H1 (cell line): ENCODE data around the gene TRPM1.

Source experiments
- CEBPB ChIP-seq: IDR thresholded peaks from 2 replicates; pipeline ENCODE4 v1.6.1; 2012; ENCODE audit warnings: low read depth, low read length
- CTCF ChIP-seq, 3 experiments: IDR thresholded peaks; 1 replicate in 2 of 3; 2 replicates in 1 of 3; pipeline versions ENCODE4 v1.5.1 to v1.6.1; 2011; ENCODE audit warnings: low read length in 3 of 3, mild to moderate bottlenecking in 3 of 3, inconsistent platforms in 2 of 3, low read depth in 1 of 3, moderate library complexity in 1 of 3; ENCODE audit not compliant: insufficient read depth in 1 of 3; ENCODE audit errors: control extremely low read depth in 1 of 3
- EGR1 ChIP-seq: IDR thresholded peaks from 2 replicates; pipeline ENCODE4 v1.6.1; 2011; ENCODE audit warnings: low read depth, low read length, borderline replicate concordance
- EZH2 ChIP-seq: fragments of 200-600 bp; sonication (generic); IDR thresholded peaks from 2 replicates; pipeline ENCODE4 v1.7.1; 2012; ENCODE audit warnings: low read depth, mild to moderate bottlenecking, moderate library complexity, low read length, inconsistent platforms; ENCODE audit not compliant: severe bottlenecking
- GABPA ChIP-seq: IDR thresholded peaks from 2 replicates; pipeline ENCODE4 v1.6.1; 2011; ENCODE audit warnings: mild to moderate bottlenecking, low read length, moderate library complexity, borderline replicate concordance; ENCODE audit not compliant: insufficient read depth
- JUND ChIP-seq: IDR thresholded peaks from 2 replicates; pipeline ENCODE4 v1.6.1; 2011; ENCODE audit warnings: mild to moderate bottlenecking, improper control_type of control experiment, low read length
- KDM5A ChIP-seq: fragments of 200-600 bp; IDR thresholded peaks from 2 replicates; pipeline ENCODE4 v1.7.1; 2012; ENCODE audit warnings: mild to moderate bottlenecking, low read length, inconsistent platforms, mixed read lengths
- POLR2A ChIP-seq, 2 experiments: IDR thresholded peaks; 1 replicate in 1 of 2; 2 replicates in 1 of 2; pipeline ENCODE4 v1.6.1; 2011; ENCODE audit warnings: low read depth in 2 of 2, low read length in 2 of 2, mild to moderate bottlenecking in 2 of 2; ENCODE audit errors: control extremely low read depth in 1 of 2
- SRF ChIP-seq: IDR thresholded peaks from 2 replicates; pipeline ENCODE4 v1.6.1; 2011; ENCODE audit warnings: mild to moderate bottlenecking, low read depth, low read length, moderate library complexity
- ZNF274 ChIP-seq: IDR thresholded peaks from 2 replicates; pipeline ENCODE4 v1.7.0; 2012; ENCODE audit warnings: low read length, borderline replicate concordance; ENCODE audit errors: extremely low read depth
- TF ChIP-seq, protein P1 (sequence below): IDR thresholded peaks from 2 replicates; pipeline ENCODE4 v1.6.1; 2012; ENCODE audit warnings: inconsistent platforms

DNA sequence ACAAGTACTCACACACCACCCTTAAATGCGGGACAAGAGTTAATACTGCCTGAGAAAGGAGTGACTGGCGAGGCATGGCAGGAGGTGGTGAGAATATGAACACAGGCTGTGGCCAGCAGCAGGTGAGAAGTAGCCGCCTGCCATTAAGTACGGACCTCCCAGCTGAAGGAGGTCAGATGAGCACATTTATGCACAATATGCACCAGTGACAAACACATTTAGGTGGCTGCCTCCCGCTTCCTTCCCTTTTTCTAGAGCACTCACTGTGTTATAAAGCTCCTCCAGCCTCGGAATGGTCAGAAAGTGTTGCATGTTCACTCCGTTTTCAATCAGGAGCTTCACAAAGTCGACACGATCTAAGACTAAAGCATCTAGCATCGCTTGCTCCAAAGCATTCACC lies 52.4 kb downstream of the TRPM1 start:
- TF ChIP-seq CEBPB (no peak), CTCF (IDR thresholded peaks at IDR 0.05; ENCODE audit: control extremely low read depth in 1 of 3, insufficient read depth in 1 of 3, low read depth in 1 of 3, low read length in 3 of 3) (no peak), EZH2 (no peak), POLR2A (IDR thresholded peaks at IDR 0.05; ENCODE audit: control extremely low read depth in 1 of 2, low read depth in 2 of 2, low read length in 2 of 2) (no peak), KDM5A (no peak), EGR1 (no peak), GABPA (no peak), ZNF274 (no peak), SRF (no peak), JUND (no peak)
- TF ChIP-seq, protein P1, sequence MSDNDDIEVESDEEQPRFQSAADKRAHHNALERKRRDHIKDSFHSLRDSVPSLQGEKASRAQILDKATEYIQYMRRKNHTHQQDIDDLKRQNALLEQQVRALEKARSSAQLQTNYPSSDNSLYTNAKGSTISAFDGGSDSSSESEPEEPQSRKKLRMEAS, result no peak
